Measurements from ENCODE around the gene TIGD2.

The TIGD2 gene

GRCh38 chr4:89156174-89156914 lies 45.0 kb downstream of the TIGD2 start:
- in situ Hi-C loops (cut with MboI; ENCODE audit: low pct_unique_long_range_greater_than_20kb, low sequenced_read_pairs, unreplicated experiment): no loop called here
- no peak for DNase-seq (ENCODE audit: low spot score)
- no peak for TF ChIP-seq CTCF (IDR thresholded peaks at IDR 0.05; ENCODE audit: extremely low read depth, insufficient read depth, missing control alignments)

- TF ChIP-seq CTCF (IDR thresholded peaks at IDR 0.05; ENCODE audit: extremely low read depth, insufficient read depth, missing control alignments): no peak
- in situ Hi-C loops (cut with MboI; ENCODE audit: low pct_unique_long_range_greater_than_20kb, low sequenced_read_pairs, unreplicated experiment): no loop called here
These were observed 46.2 kb downstream of the TIGD2 start for GRCh38 chr4:89157488-89158024.

GRCh38 chr4:89158884-89159503 lies 47.7 kb downstream of the TIGD2 start:
- in situ Hi-C loops (cut with MboI; ENCODE audit: low pct_unique_long_range_greater_than_20kb, low sequenced_read_pairs, unreplicated experiment): no loop called here
- peak; percentile 73 for TF ChIP-seq CTCF (IDR thresholded peaks at IDR 0.05; ENCODE audit: extremely low read depth, insufficient read depth, missing control alignments)
- peak; percentile 32 for DNase-seq (ENCODE audit: low spot score)

More at GRCh38 chr4:89157488-89158024, 46.2 kb downstream of the TIGD2 start:
- DNase-seq (ENCODE audit: low spot score): no peak

GRCh38 chr4:89160806-89161205 lies 49.5 kb downstream of the TIGD2 start:
- in situ Hi-C loops (cut with MboI; ENCODE audit: low pct_unique_long_range_greater_than_20kb, low sequenced_read_pairs, unreplicated experiment): no loop called here
- no peak for DNase-seq (ENCODE audit: low spot score)
- no peak for TF ChIP-seq CTCF (IDR thresholded peaks at IDR 0.05; ENCODE audit: extremely low read depth, insufficient read depth, missing control alignments)

GRCh38 chr4:89161841-89162240 lies 50.5 kb downstream of the TIGD2 start:
- no peak for TF ChIP-seq CTCF (IDR thresholded peaks at IDR 0.05; ENCODE audit: extremely low read depth, insufficient read depth, missing control alignments)
- in situ Hi-C loops (cut with MboI; ENCODE audit: low pct_unique_long_range_greater_than_20kb, low sequenced_read_pairs, unreplicated experiment): no loop called here
- DNase-seq (ENCODE audit: low spot score): no peak

- no peak for DNase-seq (ENCODE audit: low spot score)
- TF ChIP-seq CTCF (IDR thresholded peaks at IDR 0.05; ENCODE audit: extremely low read depth, insufficient read depth, missing control alignments): no peak
- in situ Hi-C loops (cut with MboI; ENCODE audit: low pct_unique_long_range_greater_than_20kb, low sequenced_read_pairs, unreplicated experiment): no loop called here
These were observed 51.2 kb downstream of the TIGD2 start for GRCh38 chr4:89162496-89162895.
